ENCODE results near the gene CCDC181. TPM values are rescaled to one million over a fixed set of nuclear protein-coding genes. Genes with fewer than 3 reads are reported as not detected.
A peak's percentile ranks its signal among the peaks of the same experiment; 100 is the strongest.

The CCDC181 gene
- total and polyA plus RNA-seq, 4 donors = 0.02 to 0.08 TPM; not detected in 2

DNA sequence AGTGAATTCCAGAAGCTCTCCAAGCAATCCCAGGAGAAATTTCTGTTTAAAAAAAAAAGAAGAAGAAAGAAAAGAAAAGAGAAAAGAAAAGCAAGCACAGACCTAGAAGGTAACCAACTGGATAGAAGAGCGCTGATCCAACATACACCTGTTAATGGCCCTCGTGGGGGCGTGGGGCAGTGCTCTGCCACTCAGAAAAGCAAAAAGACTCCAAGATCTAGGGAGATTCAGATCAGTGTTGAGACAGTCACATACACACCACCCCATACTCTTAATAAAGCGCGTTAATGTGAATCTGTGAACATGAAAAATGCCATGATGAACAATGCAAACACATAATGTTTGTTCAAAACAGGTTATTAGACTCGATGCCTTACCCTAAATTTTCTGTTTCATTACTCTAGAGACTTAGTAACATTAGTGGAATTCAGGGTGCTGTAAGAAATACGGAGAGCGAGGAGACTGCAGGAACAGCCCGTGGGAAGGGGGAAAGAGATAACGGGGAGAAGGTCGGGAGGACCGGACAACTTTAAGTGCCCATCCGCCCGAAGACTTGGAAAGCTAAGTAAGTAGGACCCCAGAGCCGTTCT is 60.1 kb downstream of the CCDC181 start:
- no peaks in the 10 kb centered on the region for H3K27me3 ChIP-seq (ENCODE audit: control insufficient read depth in 4 of 4, insufficient read depth in 4 of 4, low read length in 3 of 4)
- DNase-seq (ENCODE audit: low spot score) = no peak
- H3K4me1 ChIP-seq (ENCODE audit: control insufficient read depth in 4 of 4, insufficient read depth in 4 of 4, low read length in 3 of 4) = peaks cover 2 to 17% (median 12%) of the 10 kb centered on the region in 4 donors
- peak overlapping the region; percentile 2 to 88 for H3K27ac ChIP-seq (ENCODE audit: low read depth in 1 of 2, low read length in 2 of 2)
- TF ChIP-seq, protein P1, sequence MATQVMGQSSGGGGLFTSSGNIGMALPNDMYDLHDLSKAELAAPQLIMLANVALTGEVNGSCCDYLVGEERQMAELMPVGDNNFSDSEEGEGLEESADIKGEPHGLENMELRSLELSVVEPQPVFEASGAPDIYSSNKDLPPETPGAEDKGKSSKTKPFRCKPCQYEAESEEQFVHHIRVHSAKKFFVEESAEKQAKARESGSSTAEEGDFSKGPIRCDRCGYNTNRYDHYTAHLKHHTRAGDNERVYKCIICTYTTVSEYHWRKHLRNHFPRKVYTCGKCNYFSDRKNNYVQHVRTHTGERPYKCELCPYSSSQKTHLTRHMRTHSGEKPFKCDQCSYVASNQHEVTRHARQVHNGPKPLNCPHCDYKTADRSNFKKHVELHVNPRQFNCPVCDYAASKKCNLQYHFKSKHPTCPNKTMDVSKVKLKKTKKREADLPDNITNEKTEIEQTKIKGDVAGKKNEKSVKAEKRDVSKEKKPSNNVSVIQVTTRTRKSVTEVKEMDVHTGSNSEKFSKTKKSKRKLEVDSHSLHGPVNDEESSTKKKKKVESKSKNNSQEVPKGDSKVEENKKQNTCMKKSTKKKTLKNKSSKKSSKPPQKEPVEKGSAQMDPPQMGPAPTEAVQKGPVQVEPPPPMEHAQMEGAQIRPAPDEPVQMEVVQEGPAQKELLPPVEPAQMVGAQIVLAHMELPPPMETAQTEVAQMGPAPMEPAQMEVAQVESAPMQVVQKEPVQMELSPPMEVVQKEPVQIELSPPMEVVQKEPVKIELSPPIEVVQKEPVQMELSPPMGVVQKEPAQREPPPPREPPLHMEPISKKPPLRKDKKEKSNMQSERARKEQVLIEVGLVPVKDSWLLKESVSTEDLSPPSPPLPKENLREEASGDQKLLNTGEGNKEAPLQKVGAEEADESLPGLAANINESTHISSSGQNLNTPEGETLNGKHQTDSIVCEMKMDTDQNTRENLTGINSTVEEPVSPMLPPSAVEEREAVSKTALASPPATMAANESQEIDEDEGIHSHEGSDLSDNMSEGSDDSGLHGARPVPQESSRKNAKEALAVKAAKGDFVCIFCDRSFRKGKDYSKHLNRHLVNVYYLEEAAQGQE (IDR thresholded peaks at IDR 0.05) = no peak
- no peak for TF ChIP-seq JUND (IDR thresholded peaks at IDR 0.05)
- TF ChIP-seq TAF1 (conservative IDR thresholded peaks at IDR 0.05) = no peak
- TF ChIP-seq, protein P2, sequence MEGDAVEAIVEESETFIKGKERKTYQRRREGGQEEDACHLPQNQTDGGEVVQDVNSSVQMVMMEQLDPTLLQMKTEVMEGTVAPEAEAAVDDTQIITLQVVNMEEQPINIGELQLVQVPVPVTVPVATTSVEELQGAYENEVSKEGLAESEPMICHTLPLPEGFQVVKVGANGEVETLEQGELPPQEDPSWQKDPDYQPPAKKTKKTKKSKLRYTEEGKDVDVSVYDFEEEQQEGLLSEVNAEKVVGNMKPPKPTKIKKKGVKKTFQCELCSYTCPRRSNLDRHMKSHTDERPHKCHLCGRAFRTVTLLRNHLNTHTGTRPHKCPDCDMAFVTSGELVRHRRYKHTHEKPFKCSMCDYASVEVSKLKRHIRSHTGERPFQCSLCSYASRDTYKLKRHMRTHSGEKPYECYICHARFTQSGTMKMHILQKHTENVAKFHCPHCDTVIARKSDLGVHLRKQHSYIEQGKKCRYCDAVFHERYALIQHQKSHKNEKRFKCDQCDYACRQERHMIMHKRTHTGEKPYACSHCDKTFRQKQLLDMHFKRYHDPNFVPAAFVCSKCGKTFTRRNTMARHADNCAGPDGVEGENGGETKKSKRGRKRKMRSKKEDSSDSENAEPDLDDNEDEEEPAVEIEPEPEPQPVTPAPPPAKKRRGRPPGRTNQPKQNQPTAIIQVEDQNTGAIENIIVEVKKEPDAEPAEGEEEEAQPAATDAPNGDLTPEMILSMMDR (IDR thresholded peaks at IDR 0.05; ENCODE audit: low read depth, low read length, missing input control) = no peak
- no peak for TF ChIP-seq FOXA2 (IDR thresholded peaks at IDR 0.05)
- TF ChIP-seq RXRA (IDR thresholded peaks at IDR 0.05) = no peak
- TF ChIP-seq SP1 (IDR thresholded peaks at IDR 0.05) = no peak
- TF ChIP-seq HNF4G (IDR thresholded peaks at IDR 0.05) = no peak
- TF ChIP-seq NR2F2 (IDR thresholded peaks at IDR 0.05) = no peak
- TF ChIP-seq RAD21 (IDR thresholded peaks at IDR 0.05) = no peak
- TF ChIP-seq GABPA (IDR thresholded peaks at IDR 0.05 in 1 of 2, conservative IDR thresholded peaks at IDR 0.05 in 1 of 2) = no peak
- TF ChIP-seq, protein P3, sequence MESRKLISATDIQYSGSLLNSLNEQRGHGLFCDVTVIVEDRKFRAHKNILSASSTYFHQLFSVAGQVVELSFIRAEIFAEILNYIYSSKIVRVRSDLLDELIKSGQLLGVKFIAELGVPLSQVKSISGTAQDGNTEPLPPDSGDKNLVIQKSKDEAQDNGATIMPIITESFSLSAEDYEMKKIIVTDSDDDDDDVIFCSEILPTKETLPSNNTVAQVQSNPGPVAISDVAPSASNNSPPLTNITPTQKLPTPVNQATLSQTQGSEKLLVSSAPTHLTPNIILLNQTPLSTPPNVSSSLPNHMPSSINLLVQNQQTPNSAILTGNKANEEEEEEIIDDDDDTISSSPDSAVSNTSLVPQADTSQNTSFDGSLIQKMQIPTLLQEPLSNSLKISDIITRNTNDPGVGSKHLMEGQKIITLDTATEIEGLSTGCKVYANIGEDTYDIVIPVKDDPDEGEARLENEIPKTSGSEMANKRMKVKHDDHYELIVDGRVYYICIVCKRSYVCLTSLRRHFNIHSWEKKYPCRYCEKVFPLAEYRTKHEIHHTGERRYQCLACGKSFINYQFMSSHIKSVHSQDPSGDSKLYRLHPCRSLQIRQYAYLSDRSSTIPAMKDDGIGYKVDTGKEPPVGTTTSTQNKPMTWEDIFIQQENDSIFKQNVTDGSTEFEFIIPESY (IDR thresholded peaks at IDR 0.05) = no peak
- TF ChIP-seq, protein P4, sequence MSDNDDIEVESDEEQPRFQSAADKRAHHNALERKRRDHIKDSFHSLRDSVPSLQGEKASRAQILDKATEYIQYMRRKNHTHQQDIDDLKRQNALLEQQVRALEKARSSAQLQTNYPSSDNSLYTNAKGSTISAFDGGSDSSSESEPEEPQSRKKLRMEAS (IDR thresholded peaks at IDR 0.05) = no peak
- peak overlapping the region; percentile 54 to 100 (median 85) for H3K4me3 ChIP-seq (ENCODE audit: low read depth in 1 of 3, low read length in 3 of 3)
- WGBS = 9% methylated on average over 15 of the region's 15 CpGs
- H3K36me3 ChIP-seq (ENCODE audit: control insufficient read depth in 4 of 4, insufficient read depth in 3 of 4, low read depth in 1 of 4, low read length in 3 of 4) = peaks cover 0 to 8% (median 3%) of the 10 kb centered on the region in 4 donors
- H3K9ac ChIP-seq (ENCODE audit: low read depth in 1 of 2, low read length in 2 of 2) = peak overlapping the region; percentile 10 to 30
- no peaks in the 10 kb centered on the region for H3K9me3 ChIP-seq (ENCODE audit: control insufficient read depth in 4 of 4, low read length in 3 of 4)

DNA sequence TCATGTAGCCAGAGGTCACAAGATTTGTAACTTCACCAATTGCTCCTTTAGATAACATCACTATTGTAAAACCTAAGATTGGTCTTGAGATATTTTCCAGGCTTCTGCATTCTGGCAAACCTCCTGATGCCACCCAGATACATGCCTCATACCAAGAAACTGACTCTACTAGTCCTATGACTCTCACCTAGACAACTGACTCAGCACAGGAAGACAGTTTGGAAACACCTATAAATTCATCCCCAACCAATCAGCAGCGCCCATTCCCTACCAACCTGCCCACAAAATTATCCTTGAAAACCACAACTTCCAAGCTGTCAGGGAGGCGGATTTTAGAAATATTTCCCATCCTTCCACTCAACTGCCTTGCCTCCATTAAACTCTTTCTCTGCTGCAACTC is 62.3 kb downstream of the CCDC181 start:
- Histone ChIP-seq H3K36me3 (ENCODE audit: control insufficient read depth in 4 of 4, insufficient read depth in 3 of 4, low read depth in 1 of 4, low read length in 3 of 4) (peaks cover 0 to under 1% (median 0%) of the 10 kb centered on the region in 4 donors), H3K27me3 (ENCODE audit: control insufficient read depth in 4 of 4, insufficient read depth in 4 of 4, low read length in 3 of 4) (no peaks in the 10 kb centered on the region), H3K9me3 (ENCODE audit: control insufficient read depth in 4 of 4, low read length in 3 of 4) (no peaks in the 10 kb centered on the region), H3K9ac (ENCODE audit: low read depth in 1 of 2, low read length in 2 of 2) (no peak overlapping the region), H3K27ac (ENCODE audit: low read depth in 1 of 2, low read length in 2 of 2) (no peak overlapping the region), H3K4me3 (ENCODE audit: low read depth in 1 of 3, low read length in 3 of 3) (no peak overlapping the region), H3K4me1 (ENCODE audit: control insufficient read depth in 4 of 4, insufficient read depth in 4 of 4, low read length in 3 of 4) (peaks cover 2 to 17% (median 12%) of the 10 kb centered on the region in 4 donors)
- WGBS = 98% methylated on average over 2 of the region's 2 CpGs
- TF ChIP-seq NR2F2 (IDR thresholded peaks at IDR 0.05) (no peak), FOXA1 (IDR thresholded peaks at IDR 0.05) (no peak)
- TF ChIP-seq, protein P5, sequence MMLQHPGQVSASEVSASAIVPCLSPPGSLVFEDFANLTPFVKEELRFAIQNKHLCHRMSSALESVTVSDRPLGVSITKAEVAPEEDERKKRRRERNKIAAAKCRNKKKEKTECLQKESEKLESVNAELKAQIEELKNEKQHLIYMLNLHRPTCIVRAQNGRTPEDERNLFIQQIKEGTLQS (IDR thresholded peaks at IDR 0.05) = no peak
- DNase-seq (ENCODE audit: low spot score) = no peak

All from liver (tissue), 9 donors.